ENCODE measurements around the gene OTUD3.

OTUD3 gene

GRCh38 chr1:19946971-19947370 is 64.8 kb downstream of the OTUD3 start:
- DNase-seq (ENCODE audit: low read depth in 2 of 2, low spot score in 1 of 2): no peak

- DNase-seq (ENCODE audit: low read depth in 2 of 2, low spot score in 1 of 2): no peak
Observed at GRCh38 chr1:19949016-19949415, 66.8 kb downstream of the OTUD3 start.

- no peak for DNase-seq (ENCODE audit: low read depth in 2 of 2, low spot score in 1 of 2)
Observed at GRCh38 chr1:19954059-19954458, 71.9 kb downstream of the OTUD3 start.

- DNase-seq (ENCODE audit: low read depth in 2 of 2, low spot score in 1 of 2): no peak
Observed at GRCh38 chr1:19955534-19956170, 73.5 kb downstream of the OTUD3 start.

GRCh38 chr1:19957779-19958178 is 75.6 kb downstream of the OTUD3 start:
- DNase-seq (ENCODE audit: low read depth in 2 of 2, low spot score in 1 of 2): no peak

- no peak for DNase-seq (ENCODE audit: low read depth in 2 of 2, low spot score in 1 of 2)
Observed at GRCh38 chr1:19960591-19960990, 78.4 kb downstream of the OTUD3 start.
